ENCODE results near the gene APOBEC3A.

DNA sequence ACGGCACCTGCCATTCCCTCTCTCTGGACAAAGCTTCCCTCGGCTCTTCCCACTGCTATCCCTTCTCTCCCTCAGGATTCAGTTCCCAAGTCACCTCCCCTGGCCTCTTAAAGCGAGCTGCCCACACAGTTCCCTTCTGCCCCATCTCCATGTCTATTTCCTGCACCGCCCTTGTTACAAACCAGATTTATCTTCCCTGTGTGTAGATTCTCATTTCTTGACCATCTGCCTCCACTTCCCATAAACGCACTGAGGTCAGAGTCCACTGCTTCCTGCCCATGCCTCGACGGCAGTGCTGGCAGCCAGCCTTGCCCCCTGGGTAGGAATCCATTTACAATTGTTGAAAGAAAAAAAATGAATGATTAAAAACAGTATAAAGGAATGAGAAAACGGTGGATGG is 13.1 kb downstream of the APOBEC3A start:
- TF ChIP-seq, protein P1, sequence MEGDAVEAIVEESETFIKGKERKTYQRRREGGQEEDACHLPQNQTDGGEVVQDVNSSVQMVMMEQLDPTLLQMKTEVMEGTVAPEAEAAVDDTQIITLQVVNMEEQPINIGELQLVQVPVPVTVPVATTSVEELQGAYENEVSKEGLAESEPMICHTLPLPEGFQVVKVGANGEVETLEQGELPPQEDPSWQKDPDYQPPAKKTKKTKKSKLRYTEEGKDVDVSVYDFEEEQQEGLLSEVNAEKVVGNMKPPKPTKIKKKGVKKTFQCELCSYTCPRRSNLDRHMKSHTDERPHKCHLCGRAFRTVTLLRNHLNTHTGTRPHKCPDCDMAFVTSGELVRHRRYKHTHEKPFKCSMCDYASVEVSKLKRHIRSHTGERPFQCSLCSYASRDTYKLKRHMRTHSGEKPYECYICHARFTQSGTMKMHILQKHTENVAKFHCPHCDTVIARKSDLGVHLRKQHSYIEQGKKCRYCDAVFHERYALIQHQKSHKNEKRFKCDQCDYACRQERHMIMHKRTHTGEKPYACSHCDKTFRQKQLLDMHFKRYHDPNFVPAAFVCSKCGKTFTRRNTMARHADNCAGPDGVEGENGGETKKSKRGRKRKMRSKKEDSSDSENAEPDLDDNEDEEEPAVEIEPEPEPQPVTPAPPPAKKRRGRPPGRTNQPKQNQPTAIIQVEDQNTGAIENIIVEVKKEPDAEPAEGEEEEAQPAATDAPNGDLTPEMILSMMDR (IDR thresholded peaks at IDR 0.05) = no peak
- no peak for TF ChIP-seq POLR2A (IDR thresholded peaks at IDR 0.05)

Data from thyroid gland (tissue), 4 donors.